PC-3 (cell line): ENCODE measurements around the gene GAL.

ENCODE experiments used
- EZH2 ChIP-seq: fragments of 300-600 bp; sonication (generic); IDR thresholded peaks from one replicate; pipeline ENCODE4 v1.6.1; 2017; ENCODE audit warnings: antibody characterized with exemption, mild to moderate bottlenecking, low read length; ENCODE audit not compliant: unreplicated experiment
- TF ChIP-seq, protein P1 (sequence below): fragments of 300-600 bp; sonication (generic); conservative IDR thresholded peaks from 2 replicates; pipeline ENCODE4 v1.5.1; 2017; ENCODE audit warnings: antibody characterized with exemption, low read depth, mild to moderate bottlenecking, low read length

- TF ChIP-seq, protein P1, sequence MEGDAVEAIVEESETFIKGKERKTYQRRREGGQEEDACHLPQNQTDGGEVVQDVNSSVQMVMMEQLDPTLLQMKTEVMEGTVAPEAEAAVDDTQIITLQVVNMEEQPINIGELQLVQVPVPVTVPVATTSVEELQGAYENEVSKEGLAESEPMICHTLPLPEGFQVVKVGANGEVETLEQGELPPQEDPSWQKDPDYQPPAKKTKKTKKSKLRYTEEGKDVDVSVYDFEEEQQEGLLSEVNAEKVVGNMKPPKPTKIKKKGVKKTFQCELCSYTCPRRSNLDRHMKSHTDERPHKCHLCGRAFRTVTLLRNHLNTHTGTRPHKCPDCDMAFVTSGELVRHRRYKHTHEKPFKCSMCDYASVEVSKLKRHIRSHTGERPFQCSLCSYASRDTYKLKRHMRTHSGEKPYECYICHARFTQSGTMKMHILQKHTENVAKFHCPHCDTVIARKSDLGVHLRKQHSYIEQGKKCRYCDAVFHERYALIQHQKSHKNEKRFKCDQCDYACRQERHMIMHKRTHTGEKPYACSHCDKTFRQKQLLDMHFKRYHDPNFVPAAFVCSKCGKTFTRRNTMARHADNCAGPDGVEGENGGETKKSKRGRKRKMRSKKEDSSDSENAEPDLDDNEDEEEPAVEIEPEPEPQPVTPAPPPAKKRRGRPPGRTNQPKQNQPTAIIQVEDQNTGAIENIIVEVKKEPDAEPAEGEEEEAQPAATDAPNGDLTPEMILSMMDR = no peak
- TF ChIP-seq EZH2 = no peak
Observed at GRCh38 chr11:68664906-68665305, 19.4 kb upstream of the GAL start.
